Measurements from ENCODE around the gene SNRPD3. TPM values are rescaled to one million over a fixed set of nuclear protein-coding genes. Genes with fewer than 3 reads are reported as not detected.
A peak's percentile ranks its signal among the peaks of the same experiment; 100 is the strongest.
"Not testable (repeated sequence)": the region's sequence is repeated elsewhere in the genome, so short reads cannot be mapped to it uniquely, and the experiment has no call there.

The SNRPD3 gene
- total RNA-seq, 6 experiments from 2014 or later: 98.9 to 108 (median 104) TPM

DNA sequence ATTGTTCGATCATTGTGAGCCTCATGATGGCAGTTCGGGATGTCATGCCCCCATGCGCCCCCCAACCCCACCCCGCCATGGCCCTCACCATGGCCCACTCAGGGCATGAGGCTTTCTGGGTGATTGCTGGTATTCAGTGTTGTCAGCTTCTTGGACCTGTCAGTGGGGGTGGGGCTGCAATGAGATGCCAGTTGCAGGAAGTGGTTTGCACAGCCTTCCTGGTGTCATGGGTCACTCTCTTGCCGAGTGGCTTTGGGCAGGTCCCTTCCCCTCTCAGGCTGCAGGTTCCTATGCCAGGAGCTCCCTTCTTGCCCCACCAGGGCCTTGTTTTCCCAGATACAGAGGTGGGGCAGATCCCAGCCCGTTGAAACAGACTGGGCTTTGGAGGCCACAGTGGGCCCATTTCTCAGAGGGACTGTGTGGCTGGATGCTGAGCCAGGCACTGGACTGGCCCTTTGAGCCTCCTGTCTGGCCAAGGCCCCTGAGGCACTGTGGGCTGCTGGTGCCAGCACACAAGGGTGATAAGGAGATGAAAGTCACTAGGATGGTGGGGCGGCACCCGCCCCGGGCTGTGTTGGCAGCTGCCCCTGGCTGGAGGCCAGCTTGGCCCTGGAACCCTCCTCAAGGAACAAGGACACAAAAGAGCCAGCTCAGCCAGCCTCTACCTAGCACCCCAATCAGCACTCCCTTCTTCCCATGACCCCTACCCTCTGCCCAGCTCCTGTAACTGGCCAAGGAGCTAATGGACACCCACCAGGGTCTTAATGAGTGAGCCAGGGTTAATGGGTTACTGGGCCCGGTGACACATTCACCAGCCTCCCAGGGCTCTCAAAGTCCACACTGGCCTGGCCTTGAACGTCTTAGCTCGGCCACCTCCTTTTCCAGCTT lies 45.7 kb downstream of the SNRPD3 start:
- no peak overlapping the region for H3K4me3 Mint-ChIP-seq
- no peaks in the 10 kb centered on the region for H3K9me3 Mint-ChIP-seq
- peaks cover 14% of the 10 kb centered on the region for H3K4me1 Mint-ChIP-seq (ENCODE audit: low read depth)
- TF ChIP-seq, protein P1, sequence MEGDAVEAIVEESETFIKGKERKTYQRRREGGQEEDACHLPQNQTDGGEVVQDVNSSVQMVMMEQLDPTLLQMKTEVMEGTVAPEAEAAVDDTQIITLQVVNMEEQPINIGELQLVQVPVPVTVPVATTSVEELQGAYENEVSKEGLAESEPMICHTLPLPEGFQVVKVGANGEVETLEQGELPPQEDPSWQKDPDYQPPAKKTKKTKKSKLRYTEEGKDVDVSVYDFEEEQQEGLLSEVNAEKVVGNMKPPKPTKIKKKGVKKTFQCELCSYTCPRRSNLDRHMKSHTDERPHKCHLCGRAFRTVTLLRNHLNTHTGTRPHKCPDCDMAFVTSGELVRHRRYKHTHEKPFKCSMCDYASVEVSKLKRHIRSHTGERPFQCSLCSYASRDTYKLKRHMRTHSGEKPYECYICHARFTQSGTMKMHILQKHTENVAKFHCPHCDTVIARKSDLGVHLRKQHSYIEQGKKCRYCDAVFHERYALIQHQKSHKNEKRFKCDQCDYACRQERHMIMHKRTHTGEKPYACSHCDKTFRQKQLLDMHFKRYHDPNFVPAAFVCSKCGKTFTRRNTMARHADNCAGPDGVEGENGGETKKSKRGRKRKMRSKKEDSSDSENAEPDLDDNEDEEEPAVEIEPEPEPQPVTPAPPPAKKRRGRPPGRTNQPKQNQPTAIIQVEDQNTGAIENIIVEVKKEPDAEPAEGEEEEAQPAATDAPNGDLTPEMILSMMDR (IDR thresholded peaks at IDR 0.05): no peak
- no peaks in the 10 kb centered on the region for H3K36me3 Mint-ChIP-seq (ENCODE audit: low read depth)
- H3K27me3 Mint-ChIP-seq (ENCODE audit: insufficient read depth): peaks cover 1% of the 10 kb centered on the region; the same call in 1 of the 2 replicates
- no peak overlapping the region for H3K27ac Mint-ChIP-seq
- no peak for DNase-seq

DNA sequence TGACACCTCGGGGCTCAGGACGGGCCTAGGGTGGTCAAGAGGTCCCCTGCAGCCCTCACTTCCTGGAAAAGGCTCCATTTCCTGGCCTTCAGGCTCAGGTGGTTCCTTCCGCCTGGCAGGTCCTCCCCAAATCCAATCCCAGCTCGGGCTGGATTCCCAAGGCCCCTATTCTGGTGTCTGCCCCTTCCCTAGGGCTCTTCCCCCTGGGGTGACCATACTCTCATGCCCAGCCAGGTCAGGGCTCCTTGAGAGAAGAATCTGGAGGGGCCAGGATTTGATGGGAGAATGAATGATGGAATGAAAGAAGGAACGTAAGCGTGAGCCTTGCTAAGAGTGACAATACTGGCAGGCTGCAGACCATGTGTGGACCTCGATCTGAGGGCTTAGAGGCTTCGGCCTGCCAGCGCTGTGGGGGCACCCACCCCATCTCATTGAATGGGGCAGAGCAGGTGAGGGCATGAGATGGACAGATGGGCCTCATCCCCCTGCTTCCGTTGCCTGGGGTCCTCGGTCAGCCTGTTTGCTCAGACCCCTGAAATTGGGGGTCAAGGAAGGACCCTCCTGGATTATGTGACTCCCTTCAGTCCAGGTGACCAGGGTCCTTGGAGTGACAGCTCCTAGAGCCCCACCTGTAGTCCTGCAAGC lies 46.4 kb downstream of the SNRPD3 start:
- H3K9me3 Mint-ChIP-seq; H3K27ac Mint-ChIP-seq; H3K36me3 Mint-ChIP-seq (ENCODE audit: low read depth); H3K27me3 Mint-ChIP-seq (ENCODE audit: insufficient read depth); H3K4me3 Mint-ChIP-seq; DNase-seq: not testable (repeated sequence)
- peaks cover 14% of the 10 kb centered on the region for H3K4me1 Mint-ChIP-seq (ENCODE audit: low read depth)

DNA sequence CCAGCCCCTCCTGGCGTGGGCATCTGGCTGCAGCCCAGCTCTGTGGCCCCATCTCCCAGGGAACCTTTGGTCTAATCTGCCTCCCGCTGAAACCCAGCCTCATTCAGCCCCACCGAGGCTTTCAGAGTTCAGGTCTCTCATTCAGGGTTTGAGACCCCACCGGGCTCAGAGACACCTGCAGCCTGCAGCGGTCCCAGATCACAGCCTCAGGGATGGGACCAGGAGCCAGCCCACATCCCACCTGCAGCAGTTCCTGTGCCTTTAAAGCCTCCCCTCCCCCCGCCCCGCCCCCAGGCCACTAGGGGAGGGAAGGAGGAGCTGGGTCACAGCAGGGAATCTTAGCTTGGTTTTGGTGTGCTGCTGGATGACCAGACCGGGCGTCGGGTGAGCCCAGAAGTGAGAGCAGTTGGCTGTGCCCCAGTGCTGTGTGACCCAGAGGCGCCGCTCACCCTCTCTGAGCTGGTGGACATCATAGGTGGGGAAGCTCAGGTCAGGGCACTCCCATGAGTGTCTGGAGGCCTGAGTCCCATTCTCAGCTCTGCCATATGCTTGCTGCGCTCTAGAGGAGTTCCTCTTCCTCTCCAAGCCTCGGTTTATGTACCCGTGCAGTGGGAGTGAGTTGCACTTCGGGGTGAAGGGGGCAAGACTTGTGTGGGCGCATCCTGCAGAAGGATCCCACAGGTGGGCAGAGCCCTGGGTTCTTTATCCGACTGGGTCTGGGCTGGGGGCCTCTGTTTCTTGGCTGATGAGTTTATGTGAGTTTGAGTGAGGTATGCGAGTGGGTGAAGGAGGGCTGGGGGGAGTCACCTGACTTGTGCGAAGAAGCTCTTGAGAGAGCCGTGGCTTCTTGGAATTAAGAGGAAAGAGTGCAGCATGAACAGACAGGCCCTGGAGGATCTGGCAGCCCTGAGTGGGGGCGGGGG lies 47.3 kb downstream of the SNRPD3 start, which contains the start of gene GGT1:
Gene GGT1, plus strand, starts transcription at position 347 of the 923 bp plus-strand sequence. CDS start 7,889 bp downstream, outside the sequence.
- H3K36me3 Mint-ChIP-seq (ENCODE audit: low read depth); DNase-seq; H3K9me3 Mint-ChIP-seq; H3K27ac Mint-ChIP-seq; H3K27me3 Mint-ChIP-seq (ENCODE audit: insufficient read depth): not testable (repeated sequence)
- Mint-ChIP-seq H3K4me3 (peak within 1 kb of the TSS; percentile 16; the same call in 1 of the 2 replicates), H3K4me1 (ENCODE audit: low read depth) (peaks cover 14% of the 10 kb centered on the region)

DNA sequence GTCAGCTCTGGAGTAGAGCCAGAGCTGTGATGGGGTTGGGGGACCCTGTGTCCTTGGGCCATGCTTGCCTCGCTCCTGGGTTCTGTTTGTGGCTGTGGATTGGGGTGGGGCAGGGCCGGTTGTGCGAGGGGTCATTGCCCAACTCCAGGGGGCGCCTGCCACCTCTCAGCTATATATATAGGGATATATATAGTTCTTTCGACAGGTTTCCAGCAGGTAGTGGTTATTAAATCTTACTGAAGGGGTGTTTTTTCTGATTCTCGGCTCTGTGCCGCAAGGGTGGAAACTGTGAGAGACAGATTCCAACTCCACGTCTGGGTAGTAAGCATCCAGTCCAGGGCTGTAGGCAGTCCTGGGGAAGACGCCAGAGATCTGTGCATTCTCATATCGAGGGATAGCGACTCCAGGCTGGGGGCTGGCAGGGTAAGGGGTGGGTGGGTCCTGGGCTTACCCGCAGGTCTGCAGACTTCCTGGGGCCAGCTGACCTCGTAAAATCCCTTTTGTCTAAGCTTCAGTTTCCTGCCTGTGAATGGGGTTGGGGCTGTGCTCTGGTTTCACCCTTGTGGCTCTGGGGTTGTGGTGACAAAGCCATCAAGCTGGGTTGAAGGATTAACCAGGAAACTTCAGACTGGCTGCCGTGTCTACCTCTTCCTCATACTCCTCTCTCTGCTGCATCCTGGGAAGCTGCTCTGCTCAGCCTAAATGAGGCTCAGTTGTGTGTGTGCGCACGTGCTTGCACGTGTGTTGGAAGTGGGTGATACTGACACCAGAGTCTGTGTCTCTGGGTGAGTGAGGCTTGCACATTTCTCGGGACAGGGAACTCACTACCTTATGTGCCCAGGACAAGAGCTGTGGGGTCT lies 48.2 kb downstream of the SNRPD3 start:
- peaks cover 14% of the 10 kb centered on the region for H3K4me1 Mint-ChIP-seq (ENCODE audit: low read depth)
- H3K4me3 Mint-ChIP-seq: peak overlapping the region; percentile 50

DNA sequence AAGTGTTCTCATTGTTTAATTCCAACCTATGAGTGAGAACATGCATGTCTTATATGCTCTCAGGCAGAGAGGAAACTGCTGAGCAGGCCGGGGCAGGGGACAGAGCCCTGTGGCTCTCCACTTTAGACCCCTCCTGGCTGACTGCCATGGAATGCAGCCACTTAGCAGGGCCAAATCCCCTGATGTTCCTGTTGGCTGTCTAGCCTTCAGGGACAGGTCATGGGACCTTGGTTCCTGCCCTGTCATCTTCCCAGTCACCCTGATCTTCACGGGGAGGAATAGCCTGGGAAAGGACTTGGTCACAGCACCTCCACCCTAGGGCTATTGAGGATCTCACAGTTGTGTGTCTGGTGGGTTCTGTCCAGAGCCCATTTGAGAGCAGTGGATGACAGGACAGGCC lies 50.5 kb downstream of the SNRPD3 start:
- H3K9me3 Mint-ChIP-seq; H3K27ac Mint-ChIP-seq; H3K36me3 Mint-ChIP-seq (ENCODE audit: low read depth); DNase-seq; H3K4me3 Mint-ChIP-seq; H3K27me3 Mint-ChIP-seq (ENCODE audit: insufficient read depth): not testable (repeated sequence)
- H3K4me1 Mint-ChIP-seq (ENCODE audit: low read depth): peaks cover 14% of the 10 kb centered on the region

More for the DNA sequence above, 48.2 kb downstream of the SNRPD3 start:
- TF ChIP-seq, protein P1 (IDR thresholded peaks at IDR 0.05): peak; percentile 52
- not testable (repeated sequence) for H3K27me3 Mint-ChIP-seq (ENCODE audit: insufficient read depth); H3K36me3 Mint-ChIP-seq (ENCODE audit: low read depth); H3K27ac Mint-ChIP-seq; H3K9me3 Mint-ChIP-seq; DNase-seq

DNA sequence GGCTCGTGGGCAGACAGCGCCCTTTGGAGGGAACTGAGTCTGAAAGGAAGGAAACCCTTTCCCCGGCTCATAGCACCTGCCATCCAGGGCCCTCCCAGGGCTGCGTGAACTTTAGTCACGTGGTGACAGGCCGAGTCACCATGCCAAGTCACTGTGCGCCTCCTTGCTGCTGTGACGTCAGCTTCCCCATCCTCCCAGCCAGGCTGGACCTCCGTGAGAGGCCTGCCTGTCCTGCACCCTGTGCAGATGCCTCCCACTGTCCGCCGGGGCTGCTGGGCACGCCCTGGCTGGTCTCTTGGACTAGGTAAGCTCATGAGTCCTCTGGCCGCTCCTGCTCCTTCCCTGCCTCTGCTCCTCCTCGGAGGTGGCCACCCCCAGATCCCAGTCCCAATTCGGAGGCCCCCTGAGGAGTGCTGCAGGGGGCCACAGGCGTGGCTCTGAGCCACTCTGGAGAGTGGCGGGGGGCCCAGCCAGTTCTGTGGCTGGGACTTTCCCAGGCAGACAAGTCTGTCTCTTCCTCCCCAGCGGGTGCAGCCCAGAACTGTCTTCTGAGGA lies 51.7 kb downstream of the SNRPD3 start:
- not testable (repeated sequence) for H3K36me3 Mint-ChIP-seq (ENCODE audit: low read depth); H3K27ac Mint-ChIP-seq; H3K4me3 Mint-ChIP-seq; H3K9me3 Mint-ChIP-seq; H3K27me3 Mint-ChIP-seq (ENCODE audit: insufficient read depth); DNase-seq
- H3K4me1 Mint-ChIP-seq (ENCODE audit: low read depth): peaks cover 14% of the 10 kb centered on the region

DNA sequence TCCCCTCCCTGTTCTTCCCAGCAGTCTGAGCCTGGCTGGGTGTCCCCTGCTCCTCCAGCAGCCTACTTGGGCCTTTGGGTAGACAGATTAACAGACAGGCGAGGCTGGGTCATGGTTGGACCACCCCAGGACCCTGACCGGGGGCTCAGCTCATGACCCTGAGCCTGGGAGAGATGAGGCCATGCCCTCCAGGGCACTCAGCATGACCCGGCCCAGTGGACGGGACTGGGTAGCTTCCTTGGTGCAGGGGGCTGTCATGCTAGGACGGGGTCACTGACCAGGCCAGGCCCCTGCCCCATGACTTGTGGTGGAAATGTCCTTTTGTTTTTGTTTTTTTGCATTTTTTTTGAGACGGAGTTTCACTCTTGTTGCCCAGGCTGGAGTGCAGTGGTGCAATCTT lies 52.5 kb downstream of the SNRPD3 start:
- not testable (repeated sequence) for H3K4me3 Mint-ChIP-seq; H3K9me3 Mint-ChIP-seq; H3K27ac Mint-ChIP-seq; H3K27me3 Mint-ChIP-seq (ENCODE audit: insufficient read depth); H3K36me3 Mint-ChIP-seq (ENCODE audit: low read depth); DNase-seq
- peaks cover 12% of the 10 kb centered on the region for H3K4me1 Mint-ChIP-seq (ENCODE audit: low read depth)

DNA sequence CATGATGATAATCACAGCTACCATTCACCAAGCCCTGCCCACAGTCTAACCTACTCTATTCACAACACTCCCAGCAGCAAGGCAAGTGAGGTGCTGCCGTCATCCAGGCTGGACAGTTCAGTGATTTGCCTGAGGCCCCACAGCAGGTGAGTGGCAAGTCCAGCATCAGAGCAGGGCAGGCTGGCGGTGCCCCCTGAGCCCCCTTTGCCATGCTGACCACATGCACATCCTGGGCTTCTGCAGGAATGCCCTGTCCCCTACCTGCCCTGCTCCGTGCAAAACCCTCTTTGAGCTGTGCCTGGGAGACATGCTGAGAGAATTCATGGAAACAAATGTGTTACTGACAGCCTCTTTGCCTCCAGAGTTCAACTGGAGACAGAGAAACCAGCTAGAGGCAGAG lies 54.1 kb downstream of the SNRPD3 start:
- DNase-seq; H3K27ac Mint-ChIP-seq; H3K4me3 Mint-ChIP-seq; H3K27me3 Mint-ChIP-seq (ENCODE audit: insufficient read depth); H3K4me1 Mint-ChIP-seq (ENCODE audit: low read depth); H3K36me3 Mint-ChIP-seq (ENCODE audit: low read depth); H3K9me3 Mint-ChIP-seq: not testable (repeated sequence)

DNA sequence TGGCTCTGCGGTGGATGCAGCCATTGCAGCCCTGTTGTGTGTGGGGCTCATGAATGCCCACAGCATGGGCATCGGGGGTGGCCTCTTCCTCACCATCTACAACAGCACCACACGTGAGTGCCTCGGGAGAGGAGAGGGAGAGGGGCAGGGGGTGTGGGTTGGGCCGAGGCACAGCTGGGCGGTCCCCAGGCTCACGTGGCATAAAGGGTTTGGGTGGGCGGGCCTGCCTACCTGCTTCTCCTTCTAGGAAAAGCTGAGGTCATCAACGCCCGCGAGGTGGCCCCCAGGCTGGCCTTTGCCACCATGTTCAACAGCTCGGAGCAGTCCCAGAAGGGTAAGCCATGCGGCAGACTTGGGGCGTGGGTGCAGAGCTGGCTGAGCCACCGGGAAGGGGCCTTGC lies 59.0 kb downstream of the SNRPD3 start:
- not testable (repeated sequence) for H3K4me1 Mint-ChIP-seq (ENCODE audit: low read depth); H3K9me3 Mint-ChIP-seq; H3K36me3 Mint-ChIP-seq (ENCODE audit: low read depth); H3K27ac Mint-ChIP-seq; DNase-seq; H3K4me3 Mint-ChIP-seq
- H3K27me3 Mint-ChIP-seq (ENCODE audit: insufficient read depth): peaks cover 20% of the 10 kb centered on the region

DNA sequence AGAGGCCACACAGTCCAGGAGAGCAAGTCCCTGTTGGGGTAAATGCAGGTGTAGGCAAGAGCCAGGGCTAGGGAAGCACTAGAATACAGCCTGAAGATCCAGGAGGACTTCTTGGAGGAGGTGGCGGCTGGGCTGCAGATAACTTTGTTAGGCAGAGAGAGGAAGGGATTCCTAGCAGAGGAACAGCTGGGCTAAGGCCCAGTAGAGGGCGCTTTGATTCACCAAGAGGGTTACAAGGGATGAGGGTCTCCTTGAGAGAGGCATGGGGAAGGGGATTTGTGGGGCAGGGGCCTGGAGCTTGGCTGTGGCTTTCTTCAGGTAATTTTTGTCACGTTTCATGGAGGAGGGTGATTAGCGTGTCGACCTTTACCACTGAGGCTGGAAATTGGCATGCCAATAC lies 65.4 kb downstream of the SNRPD3 start:
- not testable (repeated sequence) for H3K9me3 Mint-ChIP-seq; DNase-seq; H3K36me3 Mint-ChIP-seq (ENCODE audit: low read depth); H3K4me1 Mint-ChIP-seq (ENCODE audit: low read depth); H3K4me3 Mint-ChIP-seq; H3K27ac Mint-ChIP-seq
- peaks cover 18% of the 10 kb centered on the region; the same call in 1 of the 2 replicates for H3K27me3 Mint-ChIP-seq (ENCODE audit: insufficient read depth)

All from HFFc6 (cell line).